GM18508 (cell line): ENCODE measurements around the gene WDR38.

ENCODE experiments used
- ATAC-seq: cut with Tn5 transposase; IDR thresholded peaks from one replicate; pipeline ENCODE4 v1.9.1; 2021; ENCODE audit warnings: moderate number of reproducible peaks; ENCODE audit not compliant: insufficient read depth, unreplicated experiment

WDR38 gene

DNA sequence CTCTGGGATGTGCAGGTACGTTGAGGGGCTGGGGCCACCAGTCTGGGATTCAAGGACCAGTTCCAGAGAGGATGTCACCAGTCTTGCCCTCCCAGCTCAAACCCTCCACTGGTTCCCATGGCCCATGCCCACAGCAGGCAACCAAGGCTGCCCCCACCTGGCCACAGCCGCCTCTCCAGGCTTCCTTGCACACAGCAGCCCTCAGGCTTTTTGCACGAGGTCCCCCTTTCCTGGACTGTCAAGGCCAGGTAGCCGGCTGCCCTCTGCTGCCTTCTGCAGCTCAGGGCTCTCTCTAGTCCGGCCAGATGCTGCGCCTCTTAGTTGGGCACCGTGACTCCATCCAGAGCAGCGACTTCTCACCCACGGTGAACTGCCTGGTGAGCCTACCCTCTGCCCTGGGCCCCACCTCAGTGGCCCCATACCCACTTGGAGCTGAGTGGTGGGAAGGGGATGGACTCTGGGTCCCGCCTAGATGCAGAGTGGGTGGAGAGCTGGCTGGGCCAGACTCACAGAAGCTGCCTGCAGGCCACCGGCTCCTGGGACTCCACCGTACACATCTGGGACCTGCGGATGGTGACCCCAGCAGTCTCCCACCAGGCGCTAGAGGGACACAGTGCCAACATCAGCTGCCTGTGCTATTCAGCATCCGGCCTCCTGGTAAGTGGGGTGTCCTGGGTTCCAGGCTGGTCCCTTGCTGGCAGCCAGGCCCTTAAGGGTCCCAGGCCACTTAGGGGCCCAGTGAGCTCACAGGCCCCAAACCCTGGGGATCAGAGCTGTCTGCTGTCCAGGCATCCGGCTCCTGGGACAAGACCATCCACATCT is 2.9 kb downstream of the WDR38 start:
- no peak for ATAC-seq

GRCh38 chr9:124857533-124858162 is 4.4 kb downstream of the WDR38 start:
- ATAC-seq, result no peak

GRCh38 chr9:124858330-124859046 is 5.2 kb downstream of the WDR38 start:
- no peak for ATAC-seq

GRCh38 chr9:124859803-124860581 is 6.7 kb downstream of the WDR38 start:
- ATAC-seq, result no peak

- ATAC-seq, result no peak
These were observed 7.5 kb downstream of the WDR38 start for GRCh38 chr9:124860582-124861341.

DNA sequence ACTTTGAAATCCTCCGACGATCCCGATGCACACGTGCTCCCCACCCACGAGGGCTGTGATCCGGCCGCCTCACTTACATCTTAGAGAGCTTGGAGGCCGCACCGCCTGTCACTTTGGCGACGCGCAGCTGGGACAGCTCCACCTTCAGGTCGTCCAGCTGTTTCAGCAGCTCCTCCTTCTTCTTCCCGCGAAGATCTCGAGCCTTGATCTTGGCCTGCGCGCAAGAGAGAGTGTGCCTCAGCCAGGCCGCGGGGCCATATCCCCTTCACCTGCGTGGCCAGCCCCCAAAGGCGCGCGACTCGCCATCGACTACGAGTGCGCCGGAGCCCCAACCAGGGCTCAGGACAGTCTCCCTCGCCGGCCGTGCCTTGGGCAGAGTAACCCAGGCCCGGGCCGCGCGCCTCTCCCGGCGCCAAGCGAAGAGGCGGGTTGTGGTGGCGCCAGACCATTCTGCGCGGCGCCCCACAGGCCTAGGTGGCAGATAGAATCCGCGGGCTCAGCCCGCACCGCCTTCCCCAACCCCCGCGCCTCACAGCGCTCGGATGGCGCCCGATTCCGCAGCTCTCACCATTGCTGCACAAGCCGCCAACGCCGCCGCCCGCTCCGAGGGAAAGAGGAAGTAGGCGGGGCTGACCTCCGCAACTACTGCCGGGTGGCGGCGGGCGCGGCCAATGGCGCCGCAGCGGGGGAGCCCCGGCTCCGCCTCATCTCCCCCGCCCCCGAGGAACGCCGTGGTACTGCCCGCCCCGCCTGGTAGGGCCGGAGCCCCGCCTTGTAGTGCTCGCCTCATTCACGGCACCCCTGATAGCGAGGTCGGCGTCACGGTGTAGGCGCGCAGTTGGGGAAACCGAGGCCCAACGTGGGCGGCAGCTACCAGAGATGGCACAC is 8.3 kb downstream of the WDR38 start, which contains the start of the genes ARPC5L and RPL35:
Gene ARPC5L, plus strand, starts transcription at position 789 of the 888 bp plus-strand sequence. CDS start 7,161 bp downstream, outside the sequence.
Gene RPL35, minus strand, starts transcription at position 616 of the 888 bp plus-strand sequence. Its CDS starts 45 bp downstream, at position 571.
- peak; percentile 65 for ATAC-seq

DNA sequence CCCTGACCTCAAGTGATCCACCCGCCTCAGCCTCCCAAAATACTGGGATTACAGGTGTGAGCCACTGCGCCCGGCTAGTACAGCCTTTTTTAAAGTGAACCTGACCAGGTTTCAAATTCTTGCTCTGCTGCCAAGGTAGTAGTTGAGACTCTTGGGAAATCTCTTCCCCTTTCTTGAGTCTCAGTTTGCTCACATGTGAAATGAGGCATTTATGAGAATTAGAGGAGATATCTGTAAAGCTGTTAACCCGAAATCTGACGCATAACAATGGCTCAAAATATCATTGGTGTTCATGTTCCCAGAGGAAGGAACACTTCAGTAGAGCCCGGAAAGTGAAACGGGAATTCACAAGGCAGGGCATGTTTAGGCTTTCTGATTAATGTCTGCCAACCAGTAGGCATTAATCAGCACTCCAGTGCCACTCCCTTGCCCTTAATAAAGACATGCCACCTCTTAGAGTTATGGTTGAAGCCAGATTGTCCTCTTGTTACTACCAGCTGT is 10.2 kb downstream of the WDR38 start:
- ATAC-seq, result no peak

DNA sequence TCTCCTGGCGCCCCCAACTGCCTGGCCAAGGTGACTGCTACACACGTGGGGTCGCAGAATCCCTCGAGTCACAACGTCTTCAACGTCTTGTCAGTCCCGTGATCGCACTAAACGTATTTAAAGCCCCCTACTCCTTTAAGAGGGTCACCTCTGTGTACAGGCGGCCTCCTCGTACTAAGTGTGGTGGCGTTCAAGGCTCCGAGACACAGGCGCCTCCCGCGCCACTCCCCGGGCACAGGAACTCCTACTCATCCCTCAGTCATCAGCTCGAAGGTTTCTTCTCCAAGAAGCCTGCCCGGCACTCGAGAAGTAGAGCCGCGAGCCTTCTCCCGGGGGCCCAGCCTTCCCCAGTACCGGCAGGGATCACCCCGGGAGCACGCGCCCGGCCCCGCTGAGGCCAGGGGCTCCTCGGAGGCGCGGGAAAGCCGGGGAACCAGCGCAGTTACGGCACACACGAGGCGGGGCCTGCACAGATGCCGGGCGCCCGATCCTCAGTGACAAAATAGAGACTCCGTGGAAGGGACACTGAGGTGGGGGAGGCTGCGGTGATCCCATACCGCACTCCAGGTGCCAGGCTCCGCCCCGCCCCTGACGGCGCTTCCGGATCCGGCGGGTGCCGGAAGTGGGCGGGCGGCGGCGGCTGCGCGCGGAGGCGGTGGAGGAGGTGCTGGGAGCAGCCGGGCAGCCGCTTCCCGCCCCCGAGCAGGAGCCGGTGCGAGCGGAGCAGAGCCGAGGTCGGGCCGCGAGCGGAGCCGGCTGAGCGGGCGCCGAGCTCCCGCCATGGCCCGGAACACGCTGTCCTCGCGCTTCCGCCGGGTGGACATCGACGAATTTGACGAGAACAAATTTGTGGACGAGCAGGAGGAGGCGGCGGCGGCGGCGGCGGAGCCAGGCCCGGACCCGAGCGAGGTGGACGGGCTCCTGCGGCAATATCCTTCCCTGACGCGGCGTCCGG is 15.5 kb downstream of the WDR38 start:
- no peak for ATAC-seq

DNA sequence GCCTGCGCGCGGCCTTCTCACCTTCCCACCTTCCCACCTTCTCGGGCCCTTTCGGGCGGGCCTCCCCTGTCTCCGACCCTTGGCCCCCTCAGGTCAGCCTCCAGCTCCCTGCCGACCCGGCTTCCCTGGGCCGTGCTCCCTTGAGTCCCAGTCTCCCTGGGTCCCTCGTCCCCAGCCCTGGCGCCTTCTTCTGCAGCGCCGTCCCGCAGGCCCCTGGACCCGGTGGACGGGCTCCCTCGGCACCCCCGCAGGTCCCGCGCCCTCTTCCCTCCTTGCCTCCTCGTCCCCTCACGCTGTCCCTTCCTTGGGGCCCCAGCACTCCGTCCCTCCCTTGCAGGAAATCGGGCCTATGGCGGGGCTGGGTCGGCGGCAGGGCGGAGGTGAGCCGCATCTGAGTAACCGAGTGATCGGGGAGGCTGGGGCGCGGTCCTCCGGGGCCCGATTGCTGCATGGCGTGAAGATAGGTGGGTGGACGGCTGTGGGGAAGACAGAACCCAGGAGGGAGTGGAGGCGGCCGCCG is 16.3 kb downstream of the WDR38 start:
- ATAC-seq, result no peak

DNA sequence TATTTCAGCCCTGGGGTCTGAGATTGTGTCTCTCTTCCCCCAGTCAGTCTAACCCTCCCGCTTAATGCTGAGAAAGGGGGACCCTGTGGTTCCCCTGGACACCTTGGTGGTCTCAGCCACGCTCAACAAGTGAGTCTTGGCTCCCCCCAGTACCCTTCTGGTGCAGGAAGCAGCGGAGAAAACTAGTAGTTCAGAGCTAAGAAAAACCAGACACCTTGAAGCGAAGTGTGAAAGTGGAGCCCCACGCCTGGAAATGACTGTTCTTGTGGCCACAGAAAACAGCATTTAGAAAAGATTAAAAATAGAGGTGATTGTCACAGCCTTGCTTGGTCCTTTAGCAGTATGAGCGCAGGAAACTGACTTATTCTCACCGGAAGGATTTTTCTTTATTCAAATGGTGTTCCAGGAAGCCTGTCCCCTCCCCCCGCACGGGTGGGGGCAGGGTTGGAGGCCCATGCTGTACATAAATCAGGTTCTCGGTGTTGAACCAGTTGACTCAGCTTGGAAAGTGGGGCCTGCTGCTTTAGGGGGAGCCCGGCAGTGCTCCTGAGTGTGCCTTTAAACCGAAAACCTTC is 16.8 kb downstream of the WDR38 start:
- peak; percentile 26 for ATAC-seq

DNA sequence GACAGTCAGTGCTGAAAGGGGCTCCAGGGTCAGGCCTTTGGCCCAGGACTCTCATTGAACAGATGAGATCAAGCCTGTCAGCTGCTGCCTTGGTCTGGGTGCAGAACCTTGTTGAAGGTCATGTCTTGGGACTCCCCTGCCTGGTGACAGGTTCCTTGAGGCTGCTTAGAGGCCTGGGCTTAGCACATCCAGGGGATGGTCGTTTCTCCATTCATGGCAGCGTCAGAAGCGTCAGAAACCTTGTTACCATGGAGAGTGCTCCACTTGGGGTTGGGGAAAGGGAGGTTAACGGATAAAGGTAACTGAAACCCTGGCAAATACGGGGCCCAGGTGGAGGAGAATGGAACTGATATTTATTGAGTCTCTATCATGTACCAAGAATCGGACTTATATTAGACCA is 17.5 kb downstream of the WDR38 start:
- ATAC-seq, result no peak

GRCh38 chr9:124871156-124871561 is 17.9 kb downstream of the WDR38 start:
- no peak for ATAC-seq

DNA sequence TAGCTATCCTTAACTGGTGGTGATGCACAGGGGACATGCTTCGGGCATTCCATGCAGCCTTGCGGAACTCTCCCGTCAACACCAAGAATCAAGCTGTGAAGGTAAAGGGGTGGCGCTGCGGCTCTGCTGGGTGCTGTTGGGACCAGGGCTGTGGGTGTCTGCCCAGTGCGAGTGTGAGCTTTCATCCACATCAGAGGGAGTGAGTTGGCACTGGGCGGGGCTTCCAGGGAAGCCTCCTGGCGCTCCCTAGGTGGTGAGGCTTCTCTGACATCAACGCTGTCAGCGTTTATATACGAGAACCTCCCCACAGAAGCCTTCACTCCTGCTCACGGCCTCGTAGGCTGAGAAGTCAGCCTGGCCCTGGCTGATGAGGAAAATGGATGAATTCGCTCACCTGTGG is 20.4 kb downstream of the WDR38 start:
- ATAC-seq, result no peak

DNA sequence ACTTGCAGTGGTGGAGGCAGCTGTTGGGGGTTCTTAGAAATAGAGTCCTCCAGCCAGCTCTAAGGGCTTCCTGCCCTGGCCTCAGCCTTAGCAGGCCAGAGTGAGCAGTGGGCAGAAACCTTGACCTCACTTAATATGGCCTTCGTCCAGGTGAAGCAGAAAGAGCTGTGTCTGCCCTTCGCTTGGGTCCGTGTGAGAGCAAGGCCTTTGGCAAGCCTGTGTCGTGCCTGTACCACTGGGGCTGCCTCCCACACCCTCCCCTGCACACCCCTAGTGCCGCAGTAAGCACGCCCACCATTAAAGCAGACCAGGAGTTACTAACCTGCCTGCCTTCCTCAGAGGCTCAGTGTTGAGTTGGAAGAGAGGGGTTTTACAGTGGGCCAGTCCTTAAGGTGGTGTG is 22.2 kb downstream of the WDR38 start:
- no peak for ATAC-seq

DNA sequence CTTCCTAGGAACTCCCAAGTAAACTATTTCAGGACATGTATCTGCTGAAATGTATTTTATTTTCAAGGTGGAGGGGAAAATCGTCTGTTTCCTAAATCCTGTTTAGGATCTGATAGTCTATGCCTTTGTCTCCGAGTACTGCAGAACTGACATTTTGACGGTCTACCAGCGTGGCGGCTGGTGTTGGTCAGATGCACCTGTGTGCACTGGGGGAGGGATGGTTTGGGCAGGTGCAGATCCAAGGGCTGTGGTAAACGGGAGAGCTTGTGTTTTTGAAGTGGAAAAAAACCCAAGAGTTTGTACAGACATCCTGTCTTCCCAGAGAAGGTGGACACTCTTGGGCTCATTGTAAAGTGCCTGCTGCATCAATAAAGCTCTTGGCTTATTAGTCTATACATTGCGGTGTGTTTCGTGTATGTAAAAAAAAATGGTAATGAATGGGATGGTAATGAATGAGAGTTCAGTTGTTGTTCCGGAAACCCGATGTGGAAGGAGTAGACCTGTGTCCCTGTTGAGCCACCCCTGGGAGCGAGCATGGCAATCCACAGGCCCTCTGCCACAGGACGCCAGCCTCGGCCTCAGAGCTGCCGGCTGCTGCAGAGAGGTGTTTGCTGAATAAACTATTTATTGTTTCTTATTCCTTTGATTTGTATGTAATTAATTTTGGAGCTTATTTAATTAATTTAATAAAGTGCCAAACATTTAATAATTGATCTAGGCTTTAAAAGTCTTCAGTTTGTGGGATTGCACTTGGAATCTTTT is 23.9 kb downstream of the WDR38 start:
- no peak for ATAC-seq

DNA sequence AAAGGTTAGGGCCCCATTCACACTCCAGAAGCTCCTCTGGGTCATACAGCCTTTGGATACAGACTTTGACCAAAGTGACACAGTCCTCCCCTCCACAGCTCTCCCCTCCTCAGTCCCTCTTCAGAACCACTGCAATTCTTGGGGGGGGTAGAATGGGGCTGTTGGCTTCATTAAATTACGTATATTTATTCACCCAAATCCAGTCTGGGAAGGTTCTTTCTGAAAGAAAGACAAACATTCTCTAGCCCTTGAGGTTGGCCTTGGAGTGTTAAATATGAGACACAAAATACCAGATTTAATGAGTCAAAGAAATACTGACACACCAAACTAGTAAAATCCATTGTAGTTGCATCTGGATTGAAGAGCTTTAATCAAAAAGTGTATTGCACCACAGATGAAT is 24.8 kb downstream of the WDR38 start:
- ATAC-seq, result no peak
